Astrocyte (in vitro differentiated cells and primary cell): ENCODE data around the gene TARP.

Source experiments
- EZH2 ChIP-seq: IDR thresholded peaks from 2 replicates; pipeline ENCODE4 v1.6.1; 2012; ENCODE audit warnings: mild to moderate bottlenecking, low read length, inconsistent platforms; ENCODE audit not compliant: insufficient read depth
- TF ChIP-seq, protein P1 (sequence below): IDR thresholded peaks from 2 replicates; pipeline ENCODE4 v1.5.1; 2011; ENCODE audit warnings: low read depth, mild to moderate bottlenecking, inconsistent platforms, low read length, moderate library complexity; ENCODE audit not compliant: insufficient read depth

DNA sequence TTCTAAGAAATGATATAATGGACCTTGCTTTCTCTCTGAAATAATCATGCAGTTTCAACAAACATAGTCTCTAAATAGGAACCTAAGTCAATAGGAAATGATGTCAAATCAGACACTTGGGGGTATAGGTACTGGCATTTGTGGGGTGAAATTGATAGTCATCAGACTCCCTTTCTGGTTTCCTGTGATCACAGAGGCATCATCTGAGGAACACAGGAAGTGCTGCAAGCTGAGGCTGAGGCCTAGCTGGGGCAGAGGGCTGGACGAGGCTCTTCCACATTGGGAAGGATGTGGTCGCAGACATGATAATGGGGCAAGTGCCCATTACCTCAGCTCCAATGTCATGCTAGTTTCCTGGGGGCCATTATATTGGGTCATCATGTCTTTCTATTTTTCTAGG is 33.5 kb upstream of the TARP start:
- TF ChIP-seq, protein P1, sequence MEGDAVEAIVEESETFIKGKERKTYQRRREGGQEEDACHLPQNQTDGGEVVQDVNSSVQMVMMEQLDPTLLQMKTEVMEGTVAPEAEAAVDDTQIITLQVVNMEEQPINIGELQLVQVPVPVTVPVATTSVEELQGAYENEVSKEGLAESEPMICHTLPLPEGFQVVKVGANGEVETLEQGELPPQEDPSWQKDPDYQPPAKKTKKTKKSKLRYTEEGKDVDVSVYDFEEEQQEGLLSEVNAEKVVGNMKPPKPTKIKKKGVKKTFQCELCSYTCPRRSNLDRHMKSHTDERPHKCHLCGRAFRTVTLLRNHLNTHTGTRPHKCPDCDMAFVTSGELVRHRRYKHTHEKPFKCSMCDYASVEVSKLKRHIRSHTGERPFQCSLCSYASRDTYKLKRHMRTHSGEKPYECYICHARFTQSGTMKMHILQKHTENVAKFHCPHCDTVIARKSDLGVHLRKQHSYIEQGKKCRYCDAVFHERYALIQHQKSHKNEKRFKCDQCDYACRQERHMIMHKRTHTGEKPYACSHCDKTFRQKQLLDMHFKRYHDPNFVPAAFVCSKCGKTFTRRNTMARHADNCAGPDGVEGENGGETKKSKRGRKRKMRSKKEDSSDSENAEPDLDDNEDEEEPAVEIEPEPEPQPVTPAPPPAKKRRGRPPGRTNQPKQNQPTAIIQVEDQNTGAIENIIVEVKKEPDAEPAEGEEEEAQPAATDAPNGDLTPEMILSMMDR = no peak
- no peak for TF ChIP-seq EZH2
